Astrocyte (in vitro differentiated cells and primary cell): ENCODE results near the gene PRAMEF11.

ENCODE experiments used
- CTCF ChIP-seq: IDR thresholded peaks from 2 replicates; pipeline ENCODE4 v1.5.1; 2011; ENCODE audit warnings: low read depth, mild to moderate bottlenecking, inconsistent platforms, low read length, moderate library complexity; ENCODE audit not compliant: insufficient read depth
- EZH2 ChIP-seq: IDR thresholded peaks from 2 replicates; pipeline ENCODE4 v1.6.1; 2012; ENCODE audit warnings: mild to moderate bottlenecking, low read length, inconsistent platforms; ENCODE audit not compliant: insufficient read depth

DNA sequence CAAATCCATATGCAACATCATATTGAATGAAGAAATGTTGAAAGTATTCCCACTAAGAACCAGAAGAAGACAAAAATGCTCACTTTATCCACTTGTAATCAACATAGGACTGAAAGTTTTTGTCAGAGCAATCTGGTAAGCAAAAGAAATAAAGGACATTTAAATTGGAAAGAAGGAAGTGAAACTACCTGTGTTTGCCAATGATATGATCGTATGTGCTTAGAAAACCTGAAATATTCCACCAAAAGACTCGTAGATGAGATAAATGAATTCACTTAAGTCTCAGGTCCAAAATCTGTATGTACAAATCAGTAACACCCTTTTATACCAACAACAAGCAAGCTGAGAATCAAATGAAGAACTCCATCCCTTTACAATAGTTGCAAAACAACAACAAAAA lies 31.5 kb downstream of the PRAMEF11 start:
- TF ChIP-seq CTCF (no peak), EZH2 (no peak)
